ENCODE results near the gene ADAMTSL1.

GRCh38 chr9:18688581-18689565 is 214.9 kb downstream of the ADAMTSL1 start:
- TF ChIP-seq CTCF (IDR thresholded peaks at IDR 0.05) (no peak), POLR2A (IDR thresholded peaks at IDR 0.05) (no peak)
